HCT116 (cell line): ENCODE measurements around the gene CA10.

Experiments
- MAX ChIP-seq: IDR thresholded peaks from 2 replicates; pipeline ENCODE4 v1.6.1; 2012
- POLR2A ChIP-seq: IDR thresholded peaks from 2 replicates; pipeline ENCODE4 v1.7.0; 2011; ENCODE audit warnings: borderline replicate concordance; ENCODE audit not compliant: insufficient read depth, insufficient read length; ENCODE audit errors: extremely low read depth
- SIN3A ChIP-seq: IDR thresholded peaks from 2 replicates; pipeline ENCODE4 v1.6.1; 2012; ENCODE audit warnings: low read depth
- SP1 ChIP-seq: IDR thresholded peaks from 2 replicates; pipeline ENCODE4 v1.6.1; 2012; ENCODE audit warnings: low read depth
- SRF ChIP-seq: IDR thresholded peaks from 2 replicates; pipeline ENCODE4 v1.6.1; 2012; ENCODE audit warnings: low read depth
- ZNF274 ChIP-seq: fragments of 200-500 bp; sonication (Bioruptor generic); IDR thresholded peaks from 2 replicates; pipeline ENCODE4 v1.6.1; 2014; ENCODE audit warnings: mild to moderate bottlenecking, low read depth, low read length, inconsistent platforms
- TF ChIP-seq, protein P1 (sequence below), 3 experiments: fragments of 200-600 bp in 1 of 3; sonication (generic) in 1 of 3; IDR thresholded peaks in 2 of 3; conservative IDR thresholded peaks in 1 of 3; 2 replicates each; pipeline ENCODE4 v1.5.1; 2012 to 2017; ENCODE audit warnings: low read depth in 2 of 3, low read length in 2 of 3, antibody characterized with exemption in 1 of 3, borderline replicate concordance in 1 of 3, control low read depth in 1 of 3, mild to moderate bottlenecking in 1 of 3, mixed read lengths in 1 of 3, mixed run types in 1 of 3, moderate library complexity in 1 of 3; ENCODE audit not compliant: insufficient read depth in 1 of 3

DNA sequence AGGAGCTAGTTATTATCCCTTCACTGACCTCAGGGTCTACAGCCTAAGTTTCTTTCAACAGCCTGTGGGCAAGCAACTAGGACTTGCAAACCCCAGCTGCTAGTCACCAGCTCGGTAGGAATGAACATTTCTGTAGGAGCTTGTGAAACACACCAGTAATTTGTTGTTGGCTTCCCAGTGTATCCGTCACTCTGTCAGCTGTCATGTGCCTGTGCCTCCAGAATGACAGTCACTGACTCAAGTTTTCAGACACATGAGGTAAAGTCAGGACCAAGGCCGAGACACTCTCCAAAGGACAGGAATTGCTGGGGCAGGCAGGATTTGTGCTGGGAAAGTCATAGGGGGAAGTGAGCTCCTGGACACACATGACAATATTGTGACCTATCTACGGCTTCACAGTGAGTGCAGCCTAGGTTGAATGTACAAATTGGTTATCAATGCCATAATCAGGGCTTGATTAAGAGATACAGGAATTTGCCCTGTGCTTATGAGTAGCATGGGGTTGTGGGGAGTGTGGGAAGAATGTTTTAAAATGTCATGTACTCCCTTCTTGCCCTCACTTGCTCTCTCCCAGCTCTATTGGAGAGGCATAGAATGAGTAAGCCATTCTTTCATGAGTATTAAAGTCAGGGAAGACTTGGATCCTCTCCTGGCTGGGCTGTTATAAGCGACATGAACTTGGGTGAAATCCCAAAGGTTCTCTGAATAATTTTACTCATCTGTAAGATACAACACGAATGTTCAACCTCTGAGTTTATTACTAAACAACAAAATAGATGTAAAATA is 506.8 kb downstream of the CA10 start:
- TF ChIP-seq SRF: no peak
- no peak for TF ChIP-seq POLR2A
- no peak for TF ChIP-seq MAX
- TF ChIP-seq SP1: no peak
- TF ChIP-seq SIN3A: no peak
- TF ChIP-seq ZNF274: no peak
- TF ChIP-seq, protein P1, sequence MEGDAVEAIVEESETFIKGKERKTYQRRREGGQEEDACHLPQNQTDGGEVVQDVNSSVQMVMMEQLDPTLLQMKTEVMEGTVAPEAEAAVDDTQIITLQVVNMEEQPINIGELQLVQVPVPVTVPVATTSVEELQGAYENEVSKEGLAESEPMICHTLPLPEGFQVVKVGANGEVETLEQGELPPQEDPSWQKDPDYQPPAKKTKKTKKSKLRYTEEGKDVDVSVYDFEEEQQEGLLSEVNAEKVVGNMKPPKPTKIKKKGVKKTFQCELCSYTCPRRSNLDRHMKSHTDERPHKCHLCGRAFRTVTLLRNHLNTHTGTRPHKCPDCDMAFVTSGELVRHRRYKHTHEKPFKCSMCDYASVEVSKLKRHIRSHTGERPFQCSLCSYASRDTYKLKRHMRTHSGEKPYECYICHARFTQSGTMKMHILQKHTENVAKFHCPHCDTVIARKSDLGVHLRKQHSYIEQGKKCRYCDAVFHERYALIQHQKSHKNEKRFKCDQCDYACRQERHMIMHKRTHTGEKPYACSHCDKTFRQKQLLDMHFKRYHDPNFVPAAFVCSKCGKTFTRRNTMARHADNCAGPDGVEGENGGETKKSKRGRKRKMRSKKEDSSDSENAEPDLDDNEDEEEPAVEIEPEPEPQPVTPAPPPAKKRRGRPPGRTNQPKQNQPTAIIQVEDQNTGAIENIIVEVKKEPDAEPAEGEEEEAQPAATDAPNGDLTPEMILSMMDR (IDR thresholded peaks at IDR 0.05 in 2 of 3, conservative IDR thresholded peaks at IDR 0.05 in 1 of 3; ENCODE audit: borderline replicate concordance in 1 of 3, insufficient read depth in 1 of 3, low read depth in 2 of 3, low read length in 2 of 3): no peak
